HG03064 (cell line): ENCODE measurements around the gene KIF3C.
"Not testable (repeated sequence)": the region's sequence is repeated elsewhere in the genome, so short reads cannot be mapped to it uniquely, and the experiment has no call there.

Experiments used
- ATAC-seq: cut with Tn5 transposase; IDR thresholded peaks from one replicate; pipeline ENCODE4 v1.9.1; 2021; ENCODE audit warnings: low read depth; ENCODE audit not compliant: unreplicated experiment

KIF3C gene

GRCh38 chr2:26000561-26001082 is 18.3 kb upstream of the KIF3C start:
- ATAC-seq, result no peak

- ATAC-seq, result not testable (repeated sequence)
Observed at GRCh38 chr2:25999406-25999805, 17.1 kb upstream of the KIF3C start.

GRCh38 chr2:25998816-25999383 is 16.6 kb upstream of the KIF3C start:
- ATAC-seq, result not testable (repeated sequence)

- no peak for ATAC-seq
Observed at GRCh38 chr2:25996844-25997243, 14.5 kb upstream of the KIF3C start.

GRCh38 chr2:25994509-25994908 is 12.2 kb upstream of the KIF3C start:
- no peak for ATAC-seq

GRCh38 chr2:25993049-25993448 is 10.8 kb upstream of the KIF3C start:
- no peak for ATAC-seq

- ATAC-seq, result no peak
Observed at GRCh38 chr2:25992556-25992955, 10.3 kb upstream of the KIF3C start.

- ATAC-seq, result no peak
Observed at GRCh38 chr2:25991965-25992364, 9.7 kb upstream of the KIF3C start.

- ATAC-seq, result no peak
Observed at GRCh38 chr2:25989154-25989553, 6.9 kb upstream of the KIF3C start.

- ATAC-seq, result no peak
Observed at GRCh38 chr2:25988134-25988533, 5.8 kb upstream of the KIF3C start.

GRCh38 chr2:25983735-25984134 is 1.4 kb upstream of the KIF3C start:
- ATAC-seq, result no peak

- ATAC-seq, result no peak
Observed at GRCh38 chr2:25982968-25983280, 627 bp upstream of the KIF3C start.

- ATAC-seq, result no peak
Observed at GRCh38 chr2:25981596-25982272, 563 bp downstream of the KIF3C start.

- ATAC-seq, result no peak
Observed at GRCh38 chr2:25980951-25981350, 1.3 kb downstream of the KIF3C start.

- ATAC-seq, result no peak
Observed at GRCh38 chr2:25980076-25980887, 2.0 kb downstream of the KIF3C start.

GRCh38 chr2:25979001-25979400 is 3.3 kb downstream of the KIF3C start:
- ATAC-seq, result no peak

GRCh38 chr2:25977768-25978167 is 4.5 kb downstream of the KIF3C start:
- ATAC-seq, result no peak

- ATAC-seq, result no peak
Observed at GRCh38 chr2:25976983-25977741, 5.1 kb downstream of the KIF3C start.

- ATAC-seq, result no peak
Observed at GRCh38 chr2:25972049-25972823, 10.1 kb downstream of the KIF3C start.

- no peak for ATAC-seq
Observed at GRCh38 chr2:25971596-25971995, 10.7 kb downstream of the KIF3C start.
